Measurements from ENCODE around the gene ZNF436. TPM values are rescaled to one million over a fixed set of nuclear protein-coding genes. Genes with fewer than 3 reads are reported as not detected.
A peak's percentile ranks its signal among the peaks of the same experiment; 100 is the strongest.

Gene ZNF436
- total and polyA plus RNA-seq, 2 of the 13 experiments (the other 11 are each of a cell fraction or from before 2014, with no cell fraction given): 4.3 to 9.9 TPM

DNA sequence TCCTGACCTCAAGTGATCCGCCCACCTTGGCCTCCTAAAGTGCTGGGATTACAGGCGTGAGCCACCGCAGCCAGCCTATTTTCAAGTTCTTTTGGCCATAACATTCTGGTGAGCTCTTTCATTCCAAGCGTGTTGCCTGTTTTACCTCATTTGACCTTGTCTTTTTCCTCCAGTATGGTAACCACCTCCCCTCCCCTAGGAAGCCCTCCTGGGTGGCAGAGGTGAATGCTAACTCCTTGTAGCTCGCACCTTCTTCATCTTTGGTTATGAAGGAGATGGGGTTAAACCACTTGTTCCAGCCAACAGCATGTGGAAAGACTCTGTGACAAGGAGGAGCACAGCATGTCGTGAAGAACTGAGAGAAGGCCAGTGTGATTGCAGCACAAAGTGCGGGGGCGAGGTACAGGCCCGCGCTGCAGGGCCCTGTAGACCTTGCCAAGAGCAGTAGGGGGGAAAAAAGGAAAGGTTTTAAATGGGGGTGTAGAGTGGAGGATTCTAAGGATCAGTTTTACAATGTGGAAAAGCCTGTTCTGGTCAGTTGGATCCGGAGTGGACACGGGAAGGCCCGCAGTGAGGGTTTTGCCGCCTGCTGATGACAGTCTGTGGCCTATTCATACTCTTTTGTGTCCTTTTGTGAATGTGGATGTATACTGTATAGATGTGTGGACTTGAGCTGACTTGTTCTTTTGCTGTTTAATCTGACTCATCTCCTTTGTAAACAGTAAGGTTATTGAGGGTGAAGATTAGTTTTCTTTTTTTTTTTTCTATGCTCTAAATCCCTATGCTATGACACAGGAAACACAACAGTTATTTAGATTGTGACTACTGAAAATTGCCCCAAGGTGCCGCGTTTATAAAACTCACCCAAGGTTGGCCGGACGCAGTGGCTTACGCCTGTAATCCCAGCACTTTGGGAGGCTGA is 7.5 kb upstream of the ZNF436 start (continued):
- TF ChIP-seq NR2F1 (CRISPR knock-in tag; IDR thresholded peaks at IDR 0.05): peak in 1 of 2 experiments; percentile 51; a peak in 2 of 4 replicates
- TF ChIP-seq, protein P1, sequence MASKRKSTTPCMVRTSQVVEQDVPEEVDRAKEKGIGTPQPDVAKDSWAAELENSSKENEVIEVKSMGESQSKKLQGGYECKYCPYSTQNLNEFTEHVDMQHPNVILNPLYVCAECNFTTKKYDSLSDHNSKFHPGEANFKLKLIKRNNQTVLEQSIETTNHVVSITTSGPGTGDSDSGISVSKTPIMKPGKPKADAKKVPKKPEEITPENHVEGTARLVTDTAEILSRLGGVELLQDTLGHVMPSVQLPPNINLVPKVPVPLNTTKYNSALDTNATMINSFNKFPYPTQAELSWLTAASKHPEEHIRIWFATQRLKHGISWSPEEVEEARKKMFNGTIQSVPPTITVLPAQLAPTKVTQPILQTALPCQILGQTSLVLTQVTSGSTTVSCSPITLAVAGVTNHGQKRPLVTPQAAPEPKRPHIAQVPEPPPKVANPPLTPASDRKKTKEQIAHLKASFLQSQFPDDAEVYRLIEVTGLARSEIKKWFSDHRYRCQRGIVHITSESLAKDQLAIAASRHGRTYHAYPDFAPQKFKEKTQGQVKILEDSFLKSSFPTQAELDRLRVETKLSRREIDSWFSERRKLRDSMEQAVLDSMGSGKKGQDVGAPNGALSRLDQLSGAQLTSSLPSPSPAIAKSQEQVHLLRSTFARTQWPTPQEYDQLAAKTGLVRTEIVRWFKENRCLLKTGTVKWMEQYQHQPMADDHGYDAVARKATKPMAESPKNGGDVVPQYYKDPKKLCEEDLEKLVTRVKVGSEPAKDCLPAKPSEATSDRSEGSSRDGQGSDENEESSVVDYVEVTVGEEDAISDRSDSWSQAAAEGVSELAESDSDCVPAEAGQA (IDR thresholded peaks at IDR 0.05; ENCODE audit: low read depth): no peak
- TF ChIP-seq, protein P1 (CRISPR knock-in tag; IDR thresholded peaks at IDR 0.05; ENCODE audit: borderline replicate concordance): no peak
- TF ChIP-seq DNMT1 (CRISPR knock-in tag; IDR thresholded peaks at IDR 0.05): no peak
- TF ChIP-seq ZMYM4 (CRISPR knock-in tag; IDR thresholded peaks at IDR 0.05): no peak
- TF ChIP-seq, protein P2, sequence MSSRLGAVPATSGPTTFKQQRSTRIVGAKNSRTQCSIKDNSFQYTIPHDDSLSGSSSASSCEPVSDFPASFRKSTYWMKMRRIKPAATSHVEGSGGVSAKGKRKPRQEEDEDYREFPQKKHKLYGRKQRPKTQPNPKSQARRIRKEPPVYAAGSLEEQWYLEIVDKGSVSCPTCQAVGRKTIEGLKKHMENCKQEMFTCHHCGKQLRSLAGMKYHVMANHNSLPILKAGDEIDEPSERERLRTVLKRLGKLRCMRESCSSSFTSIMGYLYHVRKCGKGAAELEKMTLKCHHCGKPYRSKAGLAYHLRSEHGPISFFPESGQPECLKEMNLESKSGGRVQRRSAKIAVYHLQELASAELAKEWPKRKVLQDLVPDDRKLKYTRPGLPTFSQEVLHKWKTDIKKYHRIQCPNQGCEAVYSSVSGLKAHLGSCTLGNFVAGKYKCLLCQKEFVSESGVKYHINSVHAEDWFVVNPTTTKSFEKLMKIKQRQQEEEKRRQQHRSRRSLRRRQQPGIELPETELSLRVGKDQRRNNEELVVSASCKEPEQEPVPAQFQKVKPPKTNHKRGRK (CRISPR knock-in tag; IDR thresholded peaks at IDR 0.05): no peak
- no peak for TF ChIP-seq ZNF800 (CRISPR knock-in tag; IDR thresholded peaks at IDR 0.05)
- TF ChIP-seq SUZ12 (IDR thresholded peaks at IDR 0.05; ENCODE audit: low read depth, low read length): no peak
- no peak for TF ChIP-seq PLSCR1 (CRISPR knock-in tag; IDR thresholded peaks at IDR 0.05; ENCODE audit: borderline replicate concordance)
- TF ChIP-seq NKX3-1 (CRISPR knock-in tag; IDR thresholded peaks at IDR 0.05): no peak
- TF ChIP-seq KLF6 (CRISPR knock-in tag; IDR thresholded peaks at IDR 0.05): no peak
- TF ChIP-seq BORCS8-MEF2B (CRISPR knock-in tag; IDR thresholded peaks at IDR 0.05): no peak
- no peak for TF ChIP-seq ZNF276 (CRISPR knock-in tag; IDR thresholded peaks at IDR 0.05; ENCODE audit: low read depth)
- TF ChIP-seq ZNF780A (CRISPR knock-in tag; IDR thresholded peaks at IDR 0.05): no peak
- no peak for TF ChIP-seq TCF12 (IDR thresholded peaks at IDR 0.05)
- no peak for TF ChIP-seq TCF12 (CRISPR knock-in tag; IDR thresholded peaks at IDR 0.05)

All from HepG2 (cell line).